Measurements from ENCODE around the gene RXRB. TPM values are rescaled to one million over a fixed set of nuclear protein-coding genes. Genes with fewer than 3 reads are reported as not detected.
A peak's percentile ranks its signal among the peaks of the same experiment; 100 is the strongest.

RXRB gene
- total RNA-seq, 1 experiment from 2014 or later: 30.4 TPM

- Mint-ChIP-seq H3K36me3 (ENCODE audit: insufficient read depth, unreplicated experiment) (peaks cover 27% of the 10 kb centered on the region), H3K27me3 (ENCODE audit: insufficient read depth, unreplicated experiment) (no peaks in the 10 kb centered on the region), H3K4me3 (ENCODE audit: unreplicated experiment) (peak overlapping the region; percentile 85), H3K27ac (ENCODE audit: unreplicated experiment) (peak overlapping the region; percentile 75), H3K9me3 (ENCODE audit: unreplicated experiment) (no peaks in the 10 kb centered on the region), H3K4me1 (ENCODE audit: low read depth, unreplicated experiment) (peaks cover 10% of the 10 kb centered on the region)
- TF ChIP-seq CTCF (IDR thresholded peaks at IDR 0.05; ENCODE audit: insufficient read depth in 1 of 2, low read depth in 1 of 2, low read length in 1 of 2, severe bottlenecking in 1 of 2, unreplicated experiment in 1 of 2): peak in 1 of 2 experiments; percentile 3
- no TSS peak for BruUV-seq (replicated peaks)
- Histone ChIP-seq H3K4me1 (peaks cover 5% of the 10 kb centered on the region; the same call in 1 of the 2 replicates), H3K9me3 (no peaks in the 10 kb centered on the region), H3K27me3 (replicated peaks; ENCODE audit: control insufficient read depth, insufficient read depth, low read length) (no peaks in the 10 kb centered on the region), H3K36me3 (ENCODE audit: control insufficient read depth, insufficient read depth, low read length) (no peaks in the 10 kb centered on the region; the same call in 1 of the 2 replicates), H3K4me3 (ENCODE audit: low read depth, low read length) (peak overlapping the region; percentile 49)
- intact Hi-C loops (cut with micrococcal nuclease; ENCODE audit: unreplicated experiment): loop anchor here (1.0 to 2.0 kb wide), 6 partner anchors 22 to 355 kb away; partner anchors contain the start of gene VPS52
- CTCF ChIA-PET: interaction anchor here (0.6 to 2.1 kb wide), 14 partner anchors 13 to 1090 kb away, joined by 3 to 15 read pairs (median 4); partner anchors contain the start of genes HSD17B8, RING1, RPS18 and VPS52
- peak; percentile 96 to 98 for DNase-seq
- POLR2A ChIA-PET: interaction anchor here (0.5 to 2.7 kb wide), 5 partner anchors 22 to 277 kb away, joined by 3 to 18 read pairs (median 11); partner anchors contain the start of genes PFDN6, RING1, RPS18 and VPS52
Observed at GRCh38 chr6:33248932-33249731, 48.7 kb upstream of the RXRB start.

GRCh38 chr6:33248643-33248931 lies 48.1 kb upstream of the RXRB start:
- no peaks in the 10 kb centered on the region for H3K9me3 ChIP-seq
- CTCF ChIA-PET: interaction anchor here (0.7 to 2.1 kb wide), 12 partner anchors 12 to 538 kb away, joined by 3 to 15 read pairs (median 5); partner anchors contain the start of genes HSD17B8 and RING1
- Mint-ChIP-seq H3K27ac (ENCODE audit: unreplicated experiment) (peak overlapping the region; percentile 75), H3K4me3 (ENCODE audit: unreplicated experiment) (peak overlapping the region; percentile 85), H3K9me3 (ENCODE audit: unreplicated experiment) (no peaks in the 10 kb centered on the region), H3K36me3 (ENCODE audit: insufficient read depth, unreplicated experiment) (peaks cover 27% of the 10 kb centered on the region), H3K27me3 (ENCODE audit: insufficient read depth, unreplicated experiment) (no peaks in the 10 kb centered on the region), H3K4me1 (ENCODE audit: low read depth, unreplicated experiment) (peaks cover 10% of the 10 kb centered on the region)
- intact Hi-C loops (cut with micrococcal nuclease; ENCODE audit: unreplicated experiment): loop anchor here (1.0 to 2.0 kb wide), 4 partner anchors 43 to 234 kb away; no protein-coding TSS in a partner anchor
- peaks cover 5% of the 10 kb centered on the region; the same call in 1 of the 2 replicates for H3K4me1 ChIP-seq
- H3K27me3 ChIP-seq (replicated peaks; ENCODE audit: control insufficient read depth, insufficient read depth, low read length): no peaks in the 10 kb centered on the region
- no peak for TF ChIP-seq CTCF (IDR thresholded peaks at IDR 0.05; ENCODE audit: insufficient read depth in 1 of 2, low read depth in 1 of 2, low read length in 1 of 2, severe bottlenecking in 1 of 2, unreplicated experiment in 1 of 2)
- TSS peak; percentile 48 for BruUV-seq (replicated peaks)
- DNase-seq: no peak
- H3K4me3 ChIP-seq (ENCODE audit: low read depth, low read length): peak overlapping the region; percentile 35
- no peaks in the 10 kb centered on the region; the same call in 1 of the 2 replicates for H3K36me3 ChIP-seq (ENCODE audit: control insufficient read depth, insufficient read depth, low read length)
- POLR2A ChIA-PET: interaction anchor here (1.0 to 2.7 kb wide), 2 partner anchors 41 to 277 kb away, joined by 3 to 16 read pairs; partner anchors contain the start of gene RING1

GRCh38 chr6:33247977-33248642 lies 47.6 kb upstream of the RXRB start:
- Histone ChIP-seq H3K9me3 (no peaks in the 10 kb centered on the region), H3K27me3 (replicated peaks; ENCODE audit: control insufficient read depth, insufficient read depth, low read length) (no peaks in the 10 kb centered on the region), H3K4me3 (ENCODE audit: low read depth, low read length) (peak overlapping the region; percentile 35), H3K36me3 (ENCODE audit: control insufficient read depth, insufficient read depth, low read length) (no peaks in the 10 kb centered on the region; the same call in 1 of the 2 replicates), H3K4me1 (peaks cover 5% of the 10 kb centered on the region; the same call in 1 of the 2 replicates)
- intact Hi-C loops (cut with micrococcal nuclease; ENCODE audit: unreplicated experiment): loop anchor here (1.0 to 2.0 kb wide), 4 partner anchors 43 to 234 kb away; no protein-coding TSS in a partner anchor
- Mint-ChIP-seq H3K4me1 (ENCODE audit: low read depth, unreplicated experiment) (peaks cover 10% of the 10 kb centered on the region), H3K9me3 (ENCODE audit: unreplicated experiment) (no peaks in the 10 kb centered on the region), H3K27ac (ENCODE audit: unreplicated experiment) (no peak overlapping the region), H3K27me3 (ENCODE audit: insufficient read depth, unreplicated experiment) (peaks cover 2% of the 10 kb centered on the region), H3K36me3 (ENCODE audit: insufficient read depth, unreplicated experiment) (peaks cover 27% of the 10 kb centered on the region), H3K4me3 (ENCODE audit: unreplicated experiment) (peak overlapping the region; percentile 85)
- ChIA-PET POLR2A (interaction anchor here (1.0 to 2.7 kb wide), 2 partner anchors 40 to 276 kb away, joined by 3 to 16 read pairs; partner anchors contain the start of gene RING1), CTCF (interaction anchor here (0.5 to 2.1 kb wide), 15 partner anchors 12 to 539 kb away, joined by 3 to 15 read pairs (median 4); partner anchors contain the start of genes BRD2, HSD17B8 and RING1)
- BruUV-seq (replicated peaks): no TSS peak
- peak; percentile 83 to 89 for DNase-seq
- TF ChIP-seq CTCF (IDR thresholded peaks at IDR 0.05; ENCODE audit: insufficient read depth in 1 of 2, low read depth in 1 of 2, low read length in 1 of 2, severe bottlenecking in 1 of 2, unreplicated experiment in 1 of 2): peak; percentile 84 to 86
